Astrocyte (in vitro differentiated cells and primary cell): Measurements from ENCODE around the gene AVL9. TPM values are rescaled to one million over a fixed set of nuclear protein-coding genes. Genes with fewer than 3 reads are reported as not detected.

Source experiments
- DNase-seq: peaks from one replicate; pipeline ENCODE4 v3.0.0-alpha.2; 2010; ENCODE audit warnings: low read depth
- FAIRE-seq: peaks from 2 replicates; lab custom pipeline; 2011; peaks lifted over from hg19 to GRCh38; lab: Jason Lieb, UNC
- H2AFZ ChIP-seq: 2 replicates; pipeline ENCODE4 v1.6.0; 2012; ENCODE audit warnings: low read depth, low read length, inconsistent platforms
- H3K27ac ChIP-seq: 2 replicates; pipeline ENCODE4 v1.5.1; 2011; ENCODE audit warnings: low read depth, low read length, inconsistent platforms
- H3K27me3 ChIP-seq: 2 replicates; pipeline ENCODE4 v1.6.0; 2011; ENCODE audit warnings: low read length, inconsistent platforms; ENCODE audit not compliant: insufficient read depth
- H3K36me3 ChIP-seq: 2 replicates; pipeline ENCODE4 v1.5.1; 2011; ENCODE audit warnings: low read length, inconsistent platforms; ENCODE audit not compliant: insufficient read depth
- H3K4me1 ChIP-seq: 2 replicates; pipeline ENCODE4 v1.5.1; 2011; ENCODE audit warnings: low read length, inconsistent platforms; ENCODE audit not compliant: insufficient read depth
- H3K4me2 ChIP-seq: 2 replicates; pipeline ENCODE4 v1.6.0; 2012; ENCODE audit warnings: low read length, inconsistent platforms
- H3K4me3 ChIP-seq: 2 replicates; pipeline ENCODE4 v1.5.1; 2011; ENCODE audit warnings: low read depth, mild to moderate bottlenecking, low read length, inconsistent platforms; ENCODE audit not compliant: insufficient read depth
- H3K79me2 ChIP-seq: 2 replicates; pipeline ENCODE4 v1.6.0; 2012; ENCODE audit warnings: mild to moderate bottlenecking, low read length, inconsistent platforms; ENCODE audit not compliant: insufficient read depth
- H3K9ac ChIP-seq: 2 replicates; pipeline ENCODE4 v1.6.0; 2012; ENCODE audit warnings: mild to moderate bottlenecking, low read length, inconsistent platforms
- H3K9me3 ChIP-seq: 2 replicates; pipeline ENCODE4 v1.5.1; 2012; ENCODE audit warnings: low read depth, mild to moderate bottlenecking, low read length, inconsistent platforms; ENCODE audit not compliant: insufficient read depth
- H4K20me1 ChIP-seq: 2 replicates; pipeline ENCODE4 v1.6.0; 2012; ENCODE audit warnings: low read length, inconsistent platforms; ENCODE audit not compliant: insufficient read depth
- H3K27ac Mint-ChIP-seq: one replicate; pipeline ENCODE4 v1.8.0; 2021; ENCODE audit warnings: mild to moderate bottlenecking, mixed read lengths; ENCODE audit not compliant: unreplicated experiment
- H3K27me3 Mint-ChIP-seq: one replicate; pipeline ENCODE4 v1.8.0; 2021; ENCODE audit warnings: low read depth, mixed read lengths; ENCODE audit not compliant: unreplicated experiment
- H3K36me3 Mint-ChIP-seq: one replicate; pipeline ENCODE4 v1.8.0; 2021; ENCODE audit warnings: low read depth, mixed read lengths; ENCODE audit not compliant: unreplicated experiment
- H3K4me1 Mint-ChIP-seq: one replicate; pipeline ENCODE4 v1.8.0; 2021; ENCODE audit warnings: low read depth, mixed read lengths; ENCODE audit not compliant: unreplicated experiment
- H3K4me3 Mint-ChIP-seq: one replicate; pipeline ENCODE4 v1.8.0; 2021; ENCODE audit warnings: mild to moderate bottlenecking, moderate library complexity, mixed read lengths; ENCODE audit not compliant: unreplicated experiment
- H3K9me3 Mint-ChIP-seq: one replicate; pipeline ENCODE4 v1.8.0; 2021; ENCODE audit warnings: mild to moderate bottlenecking, mixed read lengths; ENCODE audit not compliant: unreplicated experiment
- CTCF ChIP-seq: IDR thresholded peaks from 2 replicates; pipeline ENCODE4 v1.5.1; 2011; ENCODE audit warnings: low read depth, mild to moderate bottlenecking, inconsistent platforms, low read length, moderate library complexity; ENCODE audit not compliant: insufficient read depth
- EZH2 ChIP-seq: IDR thresholded peaks from 2 replicates; pipeline ENCODE4 v1.6.1; 2012; ENCODE audit warnings: mild to moderate bottlenecking, low read length, inconsistent platforms; ENCODE audit not compliant: insufficient read depth
- total RNA-seq: library from RNA; stranded (reverse); gene quantifications from 2 replicates; pipeline ENCODE4 v1.2.1, GENCODE V29; 2021

AVL9 gene
- total RNA-seq, 1 donor from 2014 or later: 28.2 TPM

GRCh38 chr7:32609463-32609862, 114.2 kb downstream of the AVL9 start:
- FAIRE-seq: no peak
- no peak overlapping the region for H3K4me2 ChIP-seq
- TF ChIP-seq CTCF: no peak
- no peak for TF ChIP-seq EZH2
- H3K9me3 Mint-ChIP-seq: peaks cover 6% of the 10 kb centered on the region
- H3K36me3 ChIP-seq: no peaks in the 10 kb centered on the region
- no peak overlapping the region for H3K4me3 Mint-ChIP-seq
- no peaks in the 10 kb centered on the region for H3K4me1 ChIP-seq
- no peak overlapping the region for H2AFZ ChIP-seq
- H3K27ac ChIP-seq: no peak overlapping the region
- no peaks in the 10 kb centered on the region for H3K4me1 Mint-ChIP-seq
- no peak overlapping the region for H3K27ac Mint-ChIP-seq
- no peaks in the 10 kb centered on the region for H4K20me1 ChIP-seq
- no peaks in the 10 kb centered on the region for H3K9me3 ChIP-seq
- no peaks in the 10 kb centered on the region for H3K36me3 Mint-ChIP-seq
- no peak overlapping the region for H3K9ac ChIP-seq
- no peak overlapping the region for H3K4me3 ChIP-seq
- H3K79me2 ChIP-seq: no peaks in the 10 kb centered on the region
- no peaks in the 10 kb centered on the region for H3K27me3 ChIP-seq
- H3K27me3 Mint-ChIP-seq: no peaks in the 10 kb centered on the region
- no peak for DNase-seq

GRCh38 chr7:32611201-32612099, 116.2 kb downstream of the AVL9 start:
- Histone ChIP-seq H3K4me3 (no peak overlapping the region), H3K9ac (no peak overlapping the region), H4K20me1 (no peaks in the 10 kb centered on the region), H3K4me1 (no peaks in the 10 kb centered on the region), H3K27ac (no peak overlapping the region), H2AFZ (no peak overlapping the region), H3K27me3 (no peaks in the 10 kb centered on the region), H3K36me3 (no peaks in the 10 kb centered on the region), H3K9me3 (no peaks in the 10 kb centered on the region), H3K4me2 (no peak overlapping the region), H3K79me2 (no peaks in the 10 kb centered on the region)
- TF ChIP-seq EZH2: no peak
- no peak for TF ChIP-seq CTCF
- no peak overlapping the region for H3K27ac Mint-ChIP-seq
- no peaks in the 10 kb centered on the region for H3K36me3 Mint-ChIP-seq
- H3K27me3 Mint-ChIP-seq: no peaks in the 10 kb centered on the region
- peaks cover 3% of the 10 kb centered on the region for H3K4me1 Mint-ChIP-seq
- DNase-seq (peak; percentile 24), FAIRE-seq (no peak)
- no peak overlapping the region for H3K4me3 Mint-ChIP-seq
- no peaks in the 10 kb centered on the region for H3K9me3 Mint-ChIP-seq

GRCh38 chr7:32616625-32617024, 121.3 kb downstream of the AVL9 start:
- Histone ChIP-seq H2AFZ (no peak overlapping the region), H3K36me3 (no peaks in the 10 kb centered on the region), H3K27me3 (no peaks in the 10 kb centered on the region), H3K27ac (peak overlapping the region; percentile 7), H3K4me3 (no peak overlapping the region), H3K79me2 (no peaks in the 10 kb centered on the region), H3K4me1 (no peaks in the 10 kb centered on the region), H3K9me3 (no peaks in the 10 kb centered on the region), H4K20me1 (no peaks in the 10 kb centered on the region), H3K9ac (no peak overlapping the region), H3K4me2 (no peak overlapping the region)
- Mint-ChIP-seq H3K27ac (peak overlapping the region; percentile 55), H3K9me3 (no peaks in the 10 kb centered on the region), H3K27me3 (no peaks in the 10 kb centered on the region), H3K4me3 (no peak overlapping the region), H3K4me1 (peaks cover 12% of the 10 kb centered on the region), H3K36me3 (no peaks in the 10 kb centered on the region)
- peak; percentile 47 for FAIRE-seq
- peak; percentile 91 for DNase-seq
- TF ChIP-seq EZH2 (no peak), CTCF (no peak)
